A673 (cell line): Measurements from ENCODE around the gene KIF3A.

Experiments used
- CTCF ChIP-seq: fragments of 300-800, 200-600 bp; sonication (generic); conservative IDR thresholded peaks from 2 replicates; pipeline ENCODE4 v1.5.1; 2017; ENCODE audit warnings: low read depth, mild to moderate bottlenecking, antibody characterized with exemption, low read length, moderate library complexity, mixed read lengths
- EZH2 ChIP-seq: fragments of 200-600 bp; sonication (generic); IDR thresholded peaks from 2 replicates; pipeline ENCODE4 v1.6.1; 2017; ENCODE audit warnings: borderline replicate concordance, low read depth, mild to moderate bottlenecking, mixed read lengths, antibody characterized with exemption, low read length; ENCODE audit not compliant: poor library complexity, severe bottlenecking

GRCh38 chr5:132659598-132660493 lies 77.5 kb downstream of the KIF3A start:
- TF ChIP-seq CTCF (no peak), EZH2 (no peak)
